A549 treated with RU486 at 1 μM for 4 hours (cell line): Measurements from ENCODE around the gene ERBB4. TPM values are rescaled to one million over a fixed set of nuclear protein-coding genes. Genes with fewer than 3 reads are reported as not detected.

Experiments used
- total RNA-seq: library from RNA; stranded (reverse); fragments of 200-300 nt; extraction: Qiagen RNA extraction; gene quantifications from 5 replicates; pipeline ENCODE4 v1.2.3, GENCODE V29; 2022; ENCODE audit warnings: low read depth

ERBB4 gene
- not detected in 5 replicates for total RNA-seq

GRCh38 chr2:212538305-212539071 lies at the start of gene ERBB4:
Gene ERBB4 (minus strand): TSS chr2:212538802. CDS start chr2:212538530, 272 bp downstream.

